ENCODE data around the gene DCAF15.

Gene DCAF15

GRCh38 chr19:13935765-13936510 lies 16.4 kb upstream of the DCAF15 start:
- no peak overlapping the region for H3K4me3 ChIP-seq (ENCODE audit: low read depth, low read length)
- DNase-seq (ENCODE audit: low read depth) = no peak
- TF ChIP-seq CTCF (IDR thresholded peaks at IDR 0.05; ENCODE audit: low read depth, low read length, missing control alignments) = no peak
- in situ Hi-C loops (cut with HindIII; ENCODE audit: low sequenced_read_pairs) = no loop called here

GRCh38 chr19:13937479-13938300 lies 14.6 kb upstream of the DCAF15 start:
- TF ChIP-seq CTCF (IDR thresholded peaks at IDR 0.05; ENCODE audit: low read depth, low read length, missing control alignments) = no peak
- in situ Hi-C loops (cut with HindIII; ENCODE audit: low sequenced_read_pairs) = no loop called here
- DNase-seq (ENCODE audit: low read depth) = no peak
- peak overlapping the region; percentile 41 for H3K4me3 ChIP-seq (ENCODE audit: low read depth, low read length)

- H3K4me3 ChIP-seq (ENCODE audit: low read depth, low read length) = peak within 1 kb of the TSS; percentile 41
- in situ Hi-C loops (cut with HindIII; ENCODE audit: low sequenced_read_pairs) = no loop called here
- peak; percentile 19 for DNase-seq (ENCODE audit: low read depth)
- no peak for TF ChIP-seq CTCF (IDR thresholded peaks at IDR 0.05; ENCODE audit: low read depth, low read length, missing control alignments)
These were observed 13.8 kb upstream of the DCAF15 start, which contains the start of gene PODNL1 for GRCh38 chr19:13938301-13939064. PODNL1 (minus strand) TSS chr19:13938417; CDS start chr19:13938181, 236 bp downstream.

GRCh38 chr19:13942023-13942684 lies 10.2 kb upstream of the DCAF15 start:
- H3K4me3 ChIP-seq (ENCODE audit: low read depth, low read length) = no peak overlapping the region
- in situ Hi-C loops (cut with HindIII; ENCODE audit: low sequenced_read_pairs) = no loop called here
- no peak for DNase-seq (ENCODE audit: low read depth)
- no peak for TF ChIP-seq CTCF (IDR thresholded peaks at IDR 0.05; ENCODE audit: low read depth, low read length, missing control alignments)

GRCh38 chr19:13946414-13946813 lies 5.9 kb upstream of the DCAF15 start:
- H3K4me3 ChIP-seq (ENCODE audit: low read depth, low read length) = no peak overlapping the region
- no peak for DNase-seq (ENCODE audit: low read depth)
- in situ Hi-C loops (cut with HindIII; ENCODE audit: low sequenced_read_pairs) = no loop called here
- no peak for TF ChIP-seq CTCF (IDR thresholded peaks at IDR 0.05; ENCODE audit: low read depth, low read length, missing control alignments)

- TF ChIP-seq CTCF (IDR thresholded peaks at IDR 0.05; ENCODE audit: low read depth, low read length, missing control alignments) = no peak
- in situ Hi-C loops (cut with HindIII; ENCODE audit: low sequenced_read_pairs) = no loop called here
- no peak for DNase-seq (ENCODE audit: low read depth)
- no peak overlapping the region for H3K4me3 ChIP-seq (ENCODE audit: low read depth, low read length)
These were observed 1.3 kb upstream of the DCAF15 start for GRCh38 chr19:13951043-13951442.
